HCT116 (cell line): ENCODE data around the gene MAP6D1. TPM values are rescaled to one million over a fixed set of nuclear protein-coding genes. Genes with fewer than 3 reads are reported as not detected.

Experiments used
- ATAC-seq: fragments of 200-7000 bp; cut with Tn5 transposase; 2 replicates; pipeline ENCODE4 v1.9.1; 2020; ENCODE audit warnings: mild to moderate bottlenecking, moderate library complexity
- BruUV-seq: library from RNA; stranded (reverse); fragments of 400-500 nt; replicated peaks from 2 replicates; lab custom pipeline; 2021; lab: Mats Ljungman, UMichigan
- CTCF ChIA-PET: fragments of 300-600 bp; sonication (Branson Sonifier 250); formaldehyde crosslinking; loops from one replicate; lab custom pipeline; 2021; ENCODE audit warnings: antibody characterized with exemption; lab: Charles Lee
- POLR2A ChIA-PET: fragments of 300-600, 350-600 bp; sonication (Branson Sonifier 250); formaldehyde crosslinking; loops from one replicate; lab custom pipeline; 2021; ENCODE audit warnings: antibody characterized with exemption; lab: Charles Lee
- RAD21 ChIA-PET, 2 experiments: fragments of 300-600 bp; sonication (Branson Sonifier 250); formaldehyde crosslinking; loops; one replicate each; lab custom pipeline; 2023; ENCODE audit warnings: low total read pairs in 2 of 2; ENCODE audit not compliant: uncharacterized antibody in 2 of 2, unreplicated experiment in 2 of 2, low non-redundant PET in 1 of 2; lab: Charles Lee
- DNase-seq: peaks from one replicate; pipeline ENCODE4 v3.0.0-alpha.2; 2010; ENCODE audit warnings: low read depth, low spot score
- H2AFZ ChIP-seq: fragments of 200-600 bp; shearing (Covaris generic), sonication (generic); 2 replicates; pipeline ENCODE4 v1.6.1; 2017; ENCODE audit warnings: low read depth, mixed run types, mixed read lengths, antibody characterized with exemption, low read length; ENCODE audit not compliant: poor library complexity, severe bottlenecking
- H3K27ac ChIP-seq: 2 replicates; pipeline ENCODE4 v1.5.1; 2012; ENCODE audit warnings: low read depth, low read length
- H3K27me3 ChIP-seq: fragments of 200-600 bp; sonication (generic); 2 replicates; pipeline ENCODE4 v1.6.1; 2016; ENCODE audit warnings: mixed run types, low read length, mixed read lengths; ENCODE audit not compliant: insufficient read depth
- H3K36me3 ChIP-seq, 2 experiments: fragments of 200-500 bp in 1 of 2; fragments of 200-600 bp in 1 of 2; sonication (Bioruptor generic) in 1 of 2; sonication (generic) in 1 of 2; 2 replicates each; pipeline versions ENCODE4 v1.5.1 to v1.6.1; 2014 to 2016; ENCODE audit warnings: low read length in 2 of 2, inconsistent platforms in 1 of 2, mixed read lengths in 1 of 2, mixed run types in 1 of 2; ENCODE audit not compliant: insufficient read depth in 2 of 2, control insufficient read depth in 1 of 2
- H3K4me1 ChIP-seq, 2 experiments: fragments of 200-600 bp in 1 of 2; sonication (generic) in 1 of 2; 2 replicates each; pipeline versions ENCODE4 v1.5.1 to v1.6.1; 2012 to 2017; ENCODE audit warnings: low read length in 2 of 2, inconsistent platforms in 1 of 2, mild to moderate bottlenecking in 1 of 2, mixed read lengths in 1 of 2, mixed run types in 1 of 2, moderate library complexity in 1 of 2; ENCODE audit not compliant: insufficient read depth in 2 of 2, control insufficient read depth in 1 of 2
- H3K4me2 ChIP-seq: fragments of 200-600 bp; sonication (generic); 2 replicates; pipeline ENCODE4 v1.6.1; 2017; ENCODE audit warnings: mixed run types, low read length, mixed read lengths
- H3K4me3 ChIP-seq, 2 experiments: fragments of 200-600 bp in 1 of 2; sonication (generic) in 1 of 2; replicated peaks in 1 of 2; 2 replicates each; pipeline ENCODE4 v1.5.1; 2011 to 2016; ENCODE audit warnings: low read length in 2 of 2, control low read depth in 1 of 2, low read depth in 1 of 2, mild to moderate bottlenecking in 1 of 2, mixed read lengths in 1 of 2, mixed run types in 1 of 2
- H3K79me2 ChIP-seq: fragments of 200-600 bp; sonication (generic); 2 replicates; pipeline ENCODE4 v1.6.1; 2017; ENCODE audit warnings: mild to moderate bottlenecking, mixed run types, low read length, moderate library complexity, mixed read lengths; ENCODE audit not compliant: insufficient read depth
- H3K9ac ChIP-seq: fragments of 200-600 bp; sonication (generic); 2 replicates; pipeline ENCODE4 v1.6.1; 2016; ENCODE audit warnings: low read length, mixed read lengths
- H3K9me2 ChIP-seq: fragments of 200-600 bp; sonication (generic), shearing (Covaris generic); 2 replicates; pipeline ENCODE4 v1.6.1; 2017; ENCODE audit warnings: mixed run types, mild to moderate bottlenecking, moderate library complexity; ENCODE audit not compliant: insufficient read depth
- H3K9me3 ChIP-seq, 2 experiments: fragments of 200-500 bp in 1 of 2; fragments of 200-600 bp in 1 of 2; sonication (Bioruptor generic) in 1 of 2; sonication (generic) in 1 of 2; 2 replicates each; pipeline ENCODE4 v1.6.1; 2014 to 2017; ENCODE audit warnings: low read length in 2 of 2, mixed read lengths in 2 of 2, inconsistent platforms in 1 of 2, low read depth in 1 of 2, mild to moderate bottlenecking in 1 of 2, mixed run types in 1 of 2, moderate library complexity in 1 of 2; ENCODE audit not compliant: control insufficient read depth in 1 of 2, insufficient read depth in 1 of 2
- H4K20me1 ChIP-seq: fragments of 200-600 bp; sonication (generic), shearing (Covaris generic); 2 replicates; pipeline ENCODE4 v1.6.1; 2017; ENCODE audit warnings: mixed run types, mild to moderate bottlenecking, moderate library complexity; ENCODE audit not compliant: insufficient read depth
- CBX3 ChIP-seq: IDR thresholded peaks from 2 replicates; pipeline ENCODE4 v1.6.1; 2012; ENCODE audit warnings: low read depth
- CEBPB ChIP-seq: IDR thresholded peaks from 2 replicates; pipeline ENCODE4 v1.6.1; 2012; ENCODE audit warnings: low read depth
- ELF1 ChIP-seq: IDR thresholded peaks from 2 replicates; pipeline ENCODE4 v1.6.1; 2012; ENCODE audit warnings: low read depth, borderline replicate concordance
- EZH2phosphoT487 ChIP-seq: fragments of 200-600 bp; IDR thresholded peaks from 2 replicates; pipeline ENCODE4 v1.6.1; 2018; ENCODE audit warnings: antibody characterized with exemption, borderline replicate concordance
- FOSL1 ChIP-seq: IDR thresholded peaks from 2 replicates; pipeline ENCODE4 v1.6.1; 2012; ENCODE audit warnings: low read depth
- POLR2AphosphoS5 ChIP-seq: IDR thresholded peaks from 2 replicates; pipeline ENCODE4 v1.6.1; 2011; ENCODE audit warnings: mild to moderate bottlenecking, low read depth, low read length, moderate library complexity
- RAD21 ChIP-seq: IDR thresholded peaks from 2 replicates; pipeline ENCODE4 v1.6.1; 2012; ENCODE audit warnings: low read depth, mild to moderate bottlenecking
- ZNF274 ChIP-seq: fragments of 200-500 bp; sonication (Bioruptor generic); IDR thresholded peaks from 2 replicates; pipeline ENCODE4 v1.6.1; 2014; ENCODE audit warnings: mild to moderate bottlenecking, low read depth, low read length, inconsistent platforms
- intact Hi-C: fragments of 100-400 bp; cut with micrococcal nuclease; formaldehyde crosslinking; loops from 2 replicates; pipeline ENCODE4 v1.10.0; 2022
- total RNA-seq: library from RNA; stranded (reverse); gene quantifications from one replicate; pipeline ENCODE4 v1.2.1, GENCODE V29; 2021; ENCODE audit not compliant: unreplicated experiment
- TF ChIP-seq, protein P1 (sequence below): IDR thresholded peaks from 2 replicates; pipeline ENCODE4 v1.6.1; 2012
- TF ChIP-seq, protein P2 (sequence below): IDR thresholded peaks from 2 replicates; pipeline ENCODE4 v1.6.1; 2012; ENCODE audit warnings: low read depth

MAP6D1 gene
- total RNA-seq, 1 experiment from 2014 or later, result 5.3 TPM

DNA sequence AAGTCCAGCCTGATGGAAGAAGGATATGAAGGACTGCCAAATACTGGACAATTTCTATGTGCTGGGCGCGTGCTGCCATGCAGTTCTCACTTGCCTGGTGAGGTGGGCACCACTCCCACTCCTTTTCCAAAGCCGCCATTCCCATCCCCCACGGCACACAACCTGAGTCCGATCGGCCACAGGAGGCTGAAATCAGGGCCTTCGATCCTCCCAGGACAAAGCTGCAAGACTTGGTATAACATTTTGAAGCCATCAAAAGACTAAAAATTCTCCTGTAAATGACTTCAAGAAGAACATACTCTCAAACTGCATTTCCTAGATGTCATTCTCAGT, 3.1 kb upstream of the MAP6D1 start:
- ChIA-PET RAD21 (no interaction called here), CTCF (no interaction called here), POLR2A (no interaction called here)
- H2AFZ ChIP-seq, result no peak overlapping the region
- H3K27ac ChIP-seq, result no peak overlapping the region
- intact Hi-C loops, result no loop called here
- no peak overlapping the region for H3K4me3 ChIP-seq
- no peak for DNase-seq
- H3K9me2 ChIP-seq, result no peaks in the 10 kb centered on the region
- TF ChIP-seq POLR2AphosphoS5, result no peak
- TF ChIP-seq CEBPB, result no peak
- no peak for TF ChIP-seq ZNF274
- TF ChIP-seq CBX3, result no peak
- TF ChIP-seq, protein P1, sequence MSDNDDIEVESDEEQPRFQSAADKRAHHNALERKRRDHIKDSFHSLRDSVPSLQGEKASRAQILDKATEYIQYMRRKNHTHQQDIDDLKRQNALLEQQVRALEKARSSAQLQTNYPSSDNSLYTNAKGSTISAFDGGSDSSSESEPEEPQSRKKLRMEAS, result no peak
- no peak for TF ChIP-seq FOSL1
- TF ChIP-seq RAD21, result no peak
- TF ChIP-seq, all 23 proteins: peak for 0
- Histone ChIP-seq H3K36me3 (peaks cover 10 to 17% of the 10 kb centered on the region in 2 experiments; a peak in 2 of 4 replicates), H3K27me3 (no peaks in the 10 kb centered on the region), H3K9ac (no peak overlapping the region), H4K20me1 (no peaks in the 10 kb centered on the region), H3K4me1 (peaks cover 7 to 15% of the 10 kb centered on the region in 2 experiments; a peak in 3 of 4 replicates), H3K79me2 (peaks cover 4% of the 10 kb centered on the region; the same call in 1 of the 2 replicates), H3K4me2 (no peak overlapping the region), H3K9me3 (no peaks in the 10 kb centered on the region)
- no peak for ATAC-seq
- no TSS peak for BruUV-seq

DNA sequence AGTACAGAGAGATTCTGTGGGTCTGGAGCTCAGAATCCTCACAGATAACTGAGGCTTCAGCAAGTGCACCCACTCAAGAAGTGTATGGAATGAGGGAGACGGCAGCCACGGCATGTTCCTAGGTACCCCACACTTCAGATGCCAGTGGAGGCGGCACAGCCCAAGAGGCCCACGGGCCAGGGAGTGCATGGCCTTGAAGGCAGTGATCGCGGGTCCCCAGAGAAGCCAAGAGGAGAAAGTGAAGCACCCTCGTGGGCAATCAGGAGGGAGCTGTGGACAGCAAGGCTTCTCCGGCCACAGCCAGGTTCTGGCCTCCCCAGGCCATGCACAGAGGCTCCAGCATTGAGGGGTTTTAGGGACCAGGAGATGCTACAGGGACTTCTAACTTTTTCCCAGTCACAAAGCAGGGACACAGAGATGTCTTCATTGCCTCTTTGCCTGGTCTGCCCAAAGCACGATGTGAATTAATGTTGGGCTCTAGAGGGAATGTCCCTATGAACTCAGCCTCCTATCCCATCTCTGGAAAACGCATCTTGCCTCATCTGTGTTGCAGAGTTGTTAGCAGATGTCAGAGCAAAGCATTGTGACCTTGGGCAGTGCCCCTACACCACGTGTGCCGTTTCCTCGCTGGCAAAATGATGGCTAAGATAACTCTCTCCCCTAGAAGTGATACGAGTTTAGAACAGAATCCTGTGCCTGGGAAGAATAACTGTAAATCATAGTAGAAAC, 2.6 kb upstream of the MAP6D1 start:
- no peak overlapping the region for H3K4me2 ChIP-seq
- no peak overlapping the region for H3K9ac ChIP-seq
- H3K27ac ChIP-seq, result no peak overlapping the region
- H3K9me2 ChIP-seq, result no peaks in the 10 kb centered on the region
- ATAC-seq (no peak), DNase-seq (no peak)
- intact Hi-C loops, result no loop called here
- no peaks in the 10 kb centered on the region for H4K20me1 ChIP-seq
- peaks cover 6 to 12% of the 10 kb centered on the region in 2 experiments; a peak in 2 of 4 replicates for H3K36me3 ChIP-seq
- no peak overlapping the region for H3K4me3 ChIP-seq
- no peaks in the 10 kb centered on the region for H3K9me3 ChIP-seq
- POLR2A ChIA-PET, result no interaction called here
- no TSS peak for BruUV-seq
- RAD21 ChIA-PET, result no interaction called here
- CTCF ChIA-PET, result no interaction called here
- H3K4me1 ChIP-seq, result peaks cover 7 to 15% of the 10 kb centered on the region in 2 experiments; a peak in 3 of 4 replicates
- no peaks in the 10 kb centered on the region for H3K27me3 ChIP-seq
- no peak overlapping the region for H2AFZ ChIP-seq
- TF ChIP-seq, protein P2, sequence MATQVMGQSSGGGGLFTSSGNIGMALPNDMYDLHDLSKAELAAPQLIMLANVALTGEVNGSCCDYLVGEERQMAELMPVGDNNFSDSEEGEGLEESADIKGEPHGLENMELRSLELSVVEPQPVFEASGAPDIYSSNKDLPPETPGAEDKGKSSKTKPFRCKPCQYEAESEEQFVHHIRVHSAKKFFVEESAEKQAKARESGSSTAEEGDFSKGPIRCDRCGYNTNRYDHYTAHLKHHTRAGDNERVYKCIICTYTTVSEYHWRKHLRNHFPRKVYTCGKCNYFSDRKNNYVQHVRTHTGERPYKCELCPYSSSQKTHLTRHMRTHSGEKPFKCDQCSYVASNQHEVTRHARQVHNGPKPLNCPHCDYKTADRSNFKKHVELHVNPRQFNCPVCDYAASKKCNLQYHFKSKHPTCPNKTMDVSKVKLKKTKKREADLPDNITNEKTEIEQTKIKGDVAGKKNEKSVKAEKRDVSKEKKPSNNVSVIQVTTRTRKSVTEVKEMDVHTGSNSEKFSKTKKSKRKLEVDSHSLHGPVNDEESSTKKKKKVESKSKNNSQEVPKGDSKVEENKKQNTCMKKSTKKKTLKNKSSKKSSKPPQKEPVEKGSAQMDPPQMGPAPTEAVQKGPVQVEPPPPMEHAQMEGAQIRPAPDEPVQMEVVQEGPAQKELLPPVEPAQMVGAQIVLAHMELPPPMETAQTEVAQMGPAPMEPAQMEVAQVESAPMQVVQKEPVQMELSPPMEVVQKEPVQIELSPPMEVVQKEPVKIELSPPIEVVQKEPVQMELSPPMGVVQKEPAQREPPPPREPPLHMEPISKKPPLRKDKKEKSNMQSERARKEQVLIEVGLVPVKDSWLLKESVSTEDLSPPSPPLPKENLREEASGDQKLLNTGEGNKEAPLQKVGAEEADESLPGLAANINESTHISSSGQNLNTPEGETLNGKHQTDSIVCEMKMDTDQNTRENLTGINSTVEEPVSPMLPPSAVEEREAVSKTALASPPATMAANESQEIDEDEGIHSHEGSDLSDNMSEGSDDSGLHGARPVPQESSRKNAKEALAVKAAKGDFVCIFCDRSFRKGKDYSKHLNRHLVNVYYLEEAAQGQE, result no peak
- no peak for TF ChIP-seq EZH2phosphoT487
- TF ChIP-seq ELF1, result no peak
- TF ChIP-seq, all 23 proteins: peak for 0
- H3K79me2 ChIP-seq, result peaks cover 4% of the 10 kb centered on the region; the same call in 1 of the 2 replicates
